NCI-H524 treated with DMSO at 0.1 percent for 48 hours (cell line): ENCODE measurements around the gene SASH1.
"Not testable (repeated sequence)": the region's sequence is repeated elsewhere in the genome, so short reads cannot be mapped to it uniquely, and the experiment has no call there.

ENCODE experiments used
- DNase-seq: peaks from one replicate; lab custom pipeline; 2025; lab: John Stamatoyannopoulos, UW

Gene SASH1

DNA sequence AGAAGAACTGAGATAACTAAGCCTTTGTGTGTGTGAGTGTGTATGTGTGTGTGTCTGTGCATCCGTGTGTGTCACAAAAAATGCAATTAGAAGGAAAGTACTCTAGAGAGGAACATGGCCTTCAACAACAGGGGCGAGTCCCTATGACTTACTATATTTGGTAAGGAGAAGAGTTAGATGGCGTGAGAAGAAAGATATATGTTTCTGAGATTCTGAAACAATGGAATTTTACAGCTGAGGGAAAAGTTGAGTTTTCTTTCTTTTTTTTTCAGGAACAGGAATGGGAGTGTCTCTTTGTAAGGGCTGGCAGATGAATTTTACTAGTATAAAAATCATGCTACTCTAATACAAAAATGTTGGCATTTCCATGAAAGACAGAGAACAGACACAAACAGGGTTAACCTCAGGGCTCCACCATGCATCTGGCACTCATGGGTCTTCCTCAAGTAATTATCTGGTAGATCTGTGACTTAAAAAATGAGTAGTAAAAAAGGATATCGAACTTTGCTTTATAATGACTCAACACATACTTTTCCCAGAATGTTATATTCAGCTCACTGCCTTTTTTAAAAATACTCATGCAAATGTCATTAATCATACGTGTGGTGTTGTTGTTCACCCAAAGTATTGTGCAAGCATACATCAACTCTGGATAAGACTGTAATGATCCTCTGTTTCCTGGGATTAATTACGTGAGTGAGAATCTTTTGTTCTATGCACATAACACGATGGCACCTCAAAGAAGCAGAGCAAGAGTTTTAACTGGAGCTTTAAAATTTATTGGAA, 12.8 kb upstream of the SASH1 start:
- no peak for DNase-seq

GRCh38 chr6:148332088-148332487, 10.6 kb upstream of the SASH1 start:
- no peak for DNase-seq

DNA sequence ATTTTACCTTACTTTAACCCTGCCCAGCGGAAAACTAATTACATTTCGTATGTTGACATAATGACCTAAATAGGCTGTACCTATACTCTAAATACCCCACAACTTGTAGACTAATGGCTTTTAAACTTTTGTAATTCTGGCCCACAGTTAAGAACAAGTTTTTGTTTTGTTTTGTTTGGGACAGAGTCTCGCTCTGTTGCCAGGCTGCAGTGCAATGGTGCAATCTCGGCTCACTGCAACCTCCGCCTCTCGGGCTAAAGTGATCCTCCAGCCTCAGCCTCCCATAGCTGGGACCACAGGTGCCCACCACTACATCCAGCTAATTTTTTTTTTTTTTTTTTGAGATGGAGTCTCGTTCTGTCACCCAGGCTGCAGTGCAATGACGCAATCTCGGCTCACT, 5.7 kb upstream of the SASH1 start:
- no peak for DNase-seq

DNA sequence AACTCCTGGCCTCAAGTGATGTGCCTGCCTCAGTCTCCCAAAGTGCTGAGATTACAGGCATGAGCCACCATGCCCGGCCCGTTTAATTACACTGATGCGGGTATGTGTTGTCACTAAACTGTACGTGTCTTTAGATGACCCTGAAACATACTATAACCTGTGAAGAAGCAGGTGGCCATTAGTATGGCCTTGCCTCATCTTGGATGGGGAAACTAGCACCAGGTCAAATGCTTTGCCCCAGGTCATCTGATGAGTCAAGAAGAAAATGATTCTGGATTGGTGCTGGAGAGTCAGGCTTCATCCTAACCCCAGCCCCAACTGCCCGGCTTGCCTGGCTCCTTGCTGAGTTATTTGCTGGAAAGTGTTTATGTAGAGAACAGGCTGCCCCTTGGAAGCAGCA, 2.9 kb upstream of the SASH1 start:
- no peak for DNase-seq

GRCh38 chr6:148340586-148341297, 1.9 kb upstream of the SASH1 start:
- no peak for DNase-seq

DNA sequence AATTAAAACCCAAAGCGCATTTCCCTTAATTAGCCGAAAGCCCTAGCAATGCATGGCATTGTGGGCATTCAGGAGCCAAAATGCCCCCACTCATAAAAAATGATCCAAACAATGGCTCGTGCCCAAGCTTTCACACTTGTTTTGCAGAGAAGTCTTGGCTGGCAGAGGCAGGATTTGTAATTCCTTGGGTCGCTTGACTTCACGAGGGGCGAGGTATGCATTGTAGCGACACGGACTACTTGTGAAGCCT, 613 bp upstream of the SASH1 start:
- no peak for DNase-seq

GRCh38 chr6:148343047-148343782, 577 bp downstream of the SASH1 start:
- no peak for DNase-seq

DNA sequence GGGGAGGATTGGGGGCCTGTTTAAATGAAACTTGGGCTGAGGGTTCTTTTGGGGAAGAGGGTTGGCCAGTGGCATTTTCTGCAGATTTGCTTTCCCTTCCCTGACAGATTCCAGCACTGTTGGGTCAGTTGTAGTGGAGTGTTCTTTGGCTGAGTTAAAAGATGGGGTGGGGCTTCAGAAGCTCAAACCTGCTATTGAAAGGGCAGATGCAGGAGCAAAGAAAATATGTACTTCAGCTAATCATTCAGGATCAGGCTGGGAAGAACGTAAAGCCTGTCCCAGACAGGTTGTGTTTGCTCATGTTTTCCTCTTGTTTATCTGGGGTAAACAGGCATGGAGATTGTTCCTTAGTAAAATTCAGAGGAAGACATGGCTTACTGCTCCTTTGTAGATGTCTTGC, 2.5 kb downstream of the SASH1 start:
- no peak for DNase-seq

DNA sequence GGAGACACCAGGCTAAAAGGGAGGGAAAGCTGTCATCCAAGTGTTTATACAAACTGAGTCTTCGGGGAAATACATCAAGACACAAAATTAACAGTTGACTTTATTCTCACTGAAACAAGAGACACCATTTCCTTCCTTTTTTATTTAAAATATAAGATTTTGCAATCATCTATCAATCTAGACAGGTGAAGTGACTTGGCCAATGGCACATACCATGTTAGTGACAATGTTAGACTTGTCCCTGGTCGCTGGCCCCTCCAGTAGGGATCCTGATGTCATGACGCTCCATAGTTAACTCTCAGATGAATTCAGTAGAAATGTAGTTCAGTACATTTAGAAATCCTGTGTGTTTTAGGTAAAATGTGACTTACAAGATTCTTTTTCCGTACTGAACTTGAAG, 2.9 kb downstream of the SASH1 start:
- no peak for DNase-seq

DNA sequence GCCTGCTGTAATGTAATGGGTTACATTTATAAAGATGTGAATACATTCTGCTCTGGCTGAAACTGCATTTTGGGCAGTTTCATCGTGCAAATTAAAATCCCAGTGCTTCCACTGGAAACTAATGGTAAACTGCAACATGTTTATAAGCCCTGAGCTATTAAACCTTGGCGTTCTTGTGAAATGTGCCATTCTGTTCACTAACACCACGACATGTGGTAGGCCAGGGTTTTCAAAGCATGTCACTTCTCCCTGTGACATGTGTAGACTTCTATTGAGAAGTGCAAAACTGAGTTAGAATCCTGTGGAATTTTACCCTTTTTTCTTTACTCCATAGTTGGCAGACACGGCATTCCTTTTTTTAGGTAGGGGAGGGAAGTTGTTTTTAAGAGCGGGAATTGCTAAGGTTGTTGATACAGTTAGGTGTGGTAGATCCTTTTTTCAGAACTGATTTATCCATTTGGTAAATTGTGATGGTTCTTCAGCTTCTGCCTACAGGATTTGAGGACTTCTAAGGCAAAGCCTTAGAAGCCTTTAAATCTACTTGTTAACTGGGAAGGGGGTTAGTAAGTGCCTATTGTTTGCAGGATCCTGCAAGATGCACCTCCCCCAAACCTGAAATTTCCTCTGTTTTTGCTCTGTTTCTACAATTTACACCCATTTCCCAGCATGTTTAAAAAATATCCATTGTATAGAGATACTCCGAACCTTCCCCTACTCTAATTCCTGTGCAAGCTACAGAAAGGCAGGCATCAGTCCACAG, 4.2 kb downstream of the SASH1 start:
- DNase-seq: no peak

DNA sequence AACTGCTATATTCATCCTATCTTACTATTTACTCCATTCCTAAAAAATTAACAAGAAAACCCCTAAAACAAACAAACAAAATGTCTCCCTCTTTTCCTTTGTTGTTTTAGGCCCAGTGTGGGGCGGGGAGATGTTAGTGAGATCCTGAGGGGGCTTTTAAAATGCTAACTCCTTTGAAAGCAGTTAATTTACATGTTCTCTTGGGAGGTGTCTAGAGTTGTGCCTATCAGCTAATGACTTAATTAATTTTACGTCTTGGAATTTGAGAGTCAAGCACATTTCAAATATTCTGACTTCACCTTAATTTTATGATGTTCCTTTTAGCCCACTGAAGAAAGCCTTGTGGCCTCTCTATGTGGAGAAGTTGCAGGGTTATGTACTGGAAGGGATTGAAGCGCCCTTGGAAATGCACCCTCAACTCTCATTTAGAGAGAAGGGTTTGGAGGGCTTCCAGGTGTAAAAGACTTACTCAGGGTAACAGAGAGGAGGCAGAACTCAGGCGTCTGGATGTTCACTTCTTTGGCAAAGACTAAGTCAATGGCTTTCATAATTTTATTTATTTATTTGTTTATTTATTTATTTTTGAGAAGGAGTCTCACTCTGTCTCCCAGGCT, 4.9 kb downstream of the SASH1 start:
- DNase-seq: no peak

GRCh38 chr6:148348335-148348734, 5.7 kb downstream of the SASH1 start:
- DNase-seq: no peak

DNA sequence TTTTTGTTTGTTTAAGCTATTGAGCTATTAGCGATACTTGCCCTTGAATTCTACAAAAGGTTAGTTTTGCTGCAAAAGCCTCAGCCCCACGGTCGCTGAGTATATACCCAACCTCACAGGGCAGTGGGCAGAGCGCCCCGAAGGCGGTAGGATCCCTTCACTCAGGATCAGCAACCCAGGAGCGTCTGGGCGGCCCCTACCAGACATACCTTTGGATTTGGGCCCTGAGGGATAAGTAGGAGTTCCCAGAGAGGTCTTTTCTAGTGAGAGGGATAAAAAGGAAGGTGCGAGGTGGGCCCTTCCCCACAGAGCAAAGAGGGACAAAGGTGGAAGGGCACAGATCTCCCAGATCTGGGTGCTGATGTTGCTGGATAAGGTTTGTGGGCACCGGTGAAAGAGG, 6.1 kb downstream of the SASH1 start:
- no peak for DNase-seq

- DNase-seq: no peak
These were observed 6.8 kb downstream of the SASH1 start for GRCh38 chr6:148349466-148349865.

GRCh38 chr6:148351309-148351708, 8.7 kb downstream of the SASH1 start:
- no peak for DNase-seq

- DNase-seq: not testable (repeated sequence)
These were observed 9.8 kb downstream of the SASH1 start for GRCh38 chr6:148352421-148352820.

DNA sequence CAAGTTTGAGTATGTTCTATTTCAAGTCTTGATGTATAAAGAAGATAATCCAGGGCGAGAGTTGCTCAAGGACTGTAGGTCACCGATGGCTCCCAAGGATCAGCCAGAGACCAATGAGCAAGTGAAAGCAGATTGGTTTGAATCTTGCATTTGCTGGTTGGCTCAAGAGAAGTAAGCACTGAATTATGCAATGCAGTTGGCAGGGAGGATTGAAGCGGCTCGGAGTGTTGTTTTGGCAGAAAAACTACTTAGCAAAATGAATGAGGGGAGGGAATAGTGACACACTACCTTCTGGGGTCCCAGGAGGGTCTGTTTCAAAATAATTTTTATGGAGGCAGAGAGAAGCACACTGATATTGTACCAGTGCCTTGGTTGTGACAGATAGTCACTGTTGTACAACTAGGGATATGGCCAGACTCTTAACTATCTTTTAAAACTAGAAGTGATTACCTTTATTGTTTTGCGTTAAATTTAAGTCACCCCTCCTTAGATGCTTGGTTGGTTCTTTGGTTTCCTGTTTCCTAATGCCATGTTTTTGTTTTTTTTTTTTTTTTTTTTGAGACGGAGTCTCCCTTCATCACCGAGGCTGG, 15.7 kb downstream of the SASH1 start:
- no peak for DNase-seq

DNA sequence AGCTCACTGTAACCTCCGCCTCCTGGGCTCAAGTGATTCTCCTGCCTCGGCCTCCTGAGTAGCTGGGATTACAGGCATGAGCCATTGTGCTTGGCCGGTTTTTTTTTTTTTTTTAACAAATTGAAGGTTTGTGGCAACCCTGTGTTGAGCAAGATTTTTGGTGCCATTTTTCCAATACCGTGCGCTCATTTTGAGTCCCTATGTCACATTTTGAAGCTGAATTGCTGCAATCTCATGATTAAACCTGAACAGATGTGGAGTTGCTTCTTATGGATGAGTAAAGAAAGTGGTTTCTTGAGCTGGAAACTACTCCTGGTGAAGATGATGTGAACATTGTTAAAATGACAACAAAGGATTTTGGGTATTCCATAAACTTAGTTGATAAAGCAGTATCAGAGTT, 16.6 kb downstream of the SASH1 start:
- no peak for DNase-seq

- DNase-seq: no peak
These were observed 21.6 kb downstream of the SASH1 start for GRCh38 chr6:148364056-148364824.

DNA sequence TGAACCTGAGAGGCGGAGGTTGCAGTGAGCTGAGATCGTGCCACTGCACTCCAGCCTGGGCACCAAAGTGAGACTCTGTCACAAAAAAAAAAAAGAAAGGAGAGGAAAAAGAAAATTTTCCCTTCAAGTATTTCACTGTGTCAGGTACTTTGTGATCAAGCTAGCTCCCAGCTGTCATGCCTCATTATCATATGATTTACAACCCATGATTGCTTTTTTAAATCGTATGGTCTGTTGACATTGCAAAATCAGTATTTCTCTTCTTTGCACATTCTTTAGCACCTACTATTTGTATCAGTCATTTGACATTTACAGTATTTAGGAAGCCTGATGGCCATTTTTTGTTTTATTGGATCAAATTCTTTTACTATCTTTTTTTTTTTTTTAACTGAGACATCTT, 22.4 kb downstream of the SASH1 start:
- no peak for DNase-seq
